Measurements from ENCODE around the gene GAGE12J. TPM values are rescaled to one million over a fixed set of nuclear protein-coding genes. Genes with fewer than 3 reads are reported as not detected.
"Not testable (repeated sequence)": the region's sequence is repeated elsewhere in the genome, so short reads cannot be mapped to it uniquely, and the experiment has no call there.

The GAGE12J gene
- polyA plus RNA-seq, 1 donor from 2014 or later: not detected

DNA sequence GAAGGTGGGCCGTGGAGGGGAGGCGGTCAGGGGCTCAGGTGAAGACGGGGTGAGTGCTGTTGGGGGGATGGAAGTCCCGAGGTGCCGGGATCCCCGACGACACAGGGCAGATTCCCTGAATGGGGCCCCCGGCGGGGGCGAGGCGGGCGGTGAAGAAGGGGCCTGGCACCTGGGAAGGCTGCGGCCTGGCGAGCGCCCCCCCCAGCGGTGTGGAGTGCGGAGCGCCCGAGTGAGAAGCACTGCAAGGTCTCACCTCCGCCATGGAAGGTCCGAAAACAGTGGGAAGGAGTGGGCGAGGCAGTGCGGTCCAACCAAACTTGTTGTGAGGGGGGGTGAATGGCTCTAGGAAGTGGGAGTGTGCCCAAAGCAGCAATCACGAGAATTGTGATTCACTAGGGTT, 19.6 kb downstream of the GAGE12J start:
- H3K27ac Mint-ChIP-seq, H3K36me3 Mint-ChIP-seq, H3K27me3 Mint-ChIP-seq, H3K4me3 Mint-ChIP-seq, H3K9me3 Mint-ChIP-seq, H3K4me1 Mint-ChIP-seq: not testable (repeated sequence)

DNA sequence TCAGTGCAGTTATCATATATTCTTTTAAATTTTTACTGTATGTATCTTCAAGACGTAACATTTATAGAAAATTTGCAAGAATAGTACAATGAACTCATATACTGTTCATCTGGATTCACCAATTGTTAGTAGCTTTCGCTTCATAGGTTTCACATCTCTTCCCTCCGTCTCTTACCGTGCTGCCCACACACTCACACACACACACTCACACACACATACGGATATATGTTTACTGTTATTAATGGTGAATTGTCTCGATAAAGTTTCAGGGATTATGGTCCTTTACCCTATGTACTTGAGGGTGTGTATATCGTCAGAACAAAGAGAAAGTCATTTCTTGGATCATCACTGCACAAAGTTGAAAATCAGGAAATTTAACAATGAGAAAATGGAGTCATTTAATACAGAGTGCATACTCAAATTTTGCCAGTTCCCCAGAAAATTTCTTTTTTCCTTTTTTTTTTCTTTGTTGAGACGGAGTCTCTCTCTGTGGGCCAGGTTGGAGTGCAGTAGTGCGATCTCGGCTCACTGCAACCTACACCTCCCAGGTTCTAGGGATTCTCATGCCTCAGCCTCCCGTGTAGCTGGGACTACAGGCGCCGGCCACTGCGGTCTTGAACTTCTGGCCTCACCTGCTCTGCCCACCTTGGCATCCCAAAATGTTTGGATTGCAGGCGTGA, 22.8 kb downstream of the GAGE12J start:
- not testable (repeated sequence) for H3K4me1 Mint-ChIP-seq, H3K4me3 Mint-ChIP-seq, H3K9me3 Mint-ChIP-seq, H3K36me3 Mint-ChIP-seq, H3K27me3 Mint-ChIP-seq, H3K27ac Mint-ChIP-seq

DNA sequence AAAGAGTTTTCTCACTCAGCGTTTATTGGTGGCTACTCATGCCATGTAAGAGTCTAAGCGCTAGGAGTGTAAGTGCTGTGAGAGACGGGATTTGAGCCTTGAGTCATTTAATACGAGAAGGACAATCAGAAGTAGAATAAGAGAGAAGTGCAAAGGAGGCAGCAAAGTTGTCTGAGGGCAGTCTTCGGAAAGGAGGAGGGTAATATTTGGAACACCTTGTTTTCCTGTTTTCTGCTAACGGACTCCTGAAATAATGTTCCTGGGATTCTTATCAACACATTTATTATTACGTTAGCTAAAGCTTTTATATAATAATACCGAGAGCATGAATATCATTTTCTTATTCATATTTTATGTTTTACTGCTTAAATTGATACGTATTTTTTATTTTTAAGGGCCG, 23.6 kb downstream of the GAGE12J start:
- H3K9me3 Mint-ChIP-seq, H3K4me3 Mint-ChIP-seq, H3K27me3 Mint-ChIP-seq, H3K4me1 Mint-ChIP-seq, H3K36me3 Mint-ChIP-seq, H3K27ac Mint-ChIP-seq: not testable (repeated sequence)

DNA sequence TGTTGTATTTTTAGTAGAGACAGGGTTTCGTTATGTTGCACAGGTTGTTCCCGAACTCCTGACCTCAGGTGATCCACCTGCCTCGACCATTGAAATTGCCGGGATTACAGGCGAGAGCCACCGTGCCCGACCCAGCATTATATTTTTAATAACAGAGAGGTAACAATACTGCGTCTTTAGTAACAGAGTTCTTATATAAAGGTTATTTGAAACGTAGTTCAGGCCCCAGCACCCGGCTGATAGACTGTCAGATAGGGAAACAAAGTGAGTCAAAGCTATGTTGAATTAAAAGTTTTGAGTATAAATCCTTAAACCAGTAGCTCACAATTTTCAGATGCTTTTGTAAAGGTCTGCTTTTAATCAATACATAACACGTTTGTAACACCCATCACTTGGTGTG, 24.3 kb downstream of the GAGE12J start:
- not testable (repeated sequence) for H3K36me3 Mint-ChIP-seq, H3K27me3 Mint-ChIP-seq, H3K9me3 Mint-ChIP-seq, H3K4me1 Mint-ChIP-seq, H3K4me3 Mint-ChIP-seq, H3K27ac Mint-ChIP-seq

Other genes with a start within 250 kb of the GAGE12J start
- gene PRAF2, start 248.0 kb upstream of the GAGE12J start, polyA plus RNA-seq: 37.6 TPM
- 58.3 TPM for gene WDR45, start 242.2 kb upstream of the GAGE12J start, polyA plus RNA-seq
- 27.3 TPM for gene GPKOW, start 198.3 kb upstream of the GAGE12J start, polyA plus RNA-seq
- gene MAGIX, start 159.3 kb upstream of the GAGE12J start, polyA plus RNA-seq: 0.49 TPM
- gene PLP2, start 150.1 kb upstream of the GAGE12J start, polyA plus RNA-seq: 292 TPM
- 9.5 TPM for gene PRICKLE3, start 135.7 kb upstream of the GAGE12J start, polyA plus RNA-seq
- gene SYP, start 121.8 kb upstream of the GAGE12J start, polyA plus RNA-seq: 1.1 TPM
- gene CACNA1F, start 88.7 kb upstream of the GAGE12J start, polyA plus RNA-seq: not detected
- gene CCDC22, start 86.6 kb upstream of the GAGE12J start, polyA plus RNA-seq: 24.3 TPM
- 0.09 TPM for gene FOXP3, start 57.3 kb upstream of the GAGE12J start, polyA plus RNA-seq
- 3.1 TPM for gene PPP1R3F, start 52.2 kb upstream of the GAGE12J start, polyA plus RNA-seq
- gene GAGE10, start 18.4 kb upstream of the GAGE12J start, polyA plus RNA-seq: not detected
- not detected for gene GAGE13, start 9.5 kb downstream of the GAGE12J start, polyA plus RNA-seq
- not detected for gene GAGE12C, start 210.1 kb downstream of the GAGE12J start, polyA plus RNA-seq
- gene GAGE12D, start 219.7 kb downstream of the GAGE12J start, polyA plus RNA-seq: not detected
- not detected for gene GAGE12E, start 229.3 kb downstream of the GAGE12J start, polyA plus RNA-seq
- gene GAGE12F, start 238.8 kb downstream of the GAGE12J start, polyA plus RNA-seq: not detected
- gene GAGE12G, start 248.4 kb downstream of the GAGE12J start, polyA plus RNA-seq: not detected

Data from IgD-negative memory B cell (primary cell).